Spinal cord (tissue), 10 donors: ENCODE data around the gene PCSK7. TPM values are rescaled to one million over a fixed set of nuclear protein-coding genes. Genes with fewer than 3 reads are reported as not detected.
"Not testable (repeated sequence)": the region's sequence is repeated elsewhere in the genome, so short reads cannot be mapped to it uniquely, and the experiment has no call there.

ENCODE experiments used
- DNase-seq, 6 donors: peaks; one replicate each; pipeline versions ENCODE4 v3.0.0 to v3.0.0-alpha.2; 2013 to 2015; ENCODE audit warnings: low spot score in 6 of 6, low read depth in 4 of 6
- H3K27ac ChIP-seq: one replicate; pipeline ENCODE4 v1.5.1; 2013; ENCODE audit warnings: low read depth, low read length, control low read depth
- H3K27me3 ChIP-seq: one replicate; pipeline ENCODE4 v1.6.1; 2013; ENCODE audit warnings: low read length; ENCODE audit not compliant: control insufficient read depth, insufficient read depth
- H3K36me3 ChIP-seq: one replicate; pipeline ENCODE4 v1.6.1; 2013; ENCODE audit warnings: low read length; ENCODE audit not compliant: control insufficient read depth, insufficient read depth
- H3K4me1 ChIP-seq: one replicate; pipeline ENCODE4 v1.6.1; 2013; ENCODE audit warnings: low read length; ENCODE audit not compliant: control insufficient read depth, insufficient read depth
- H3K4me3 ChIP-seq: one replicate; pipeline ENCODE4 v1.5.1; 2013; ENCODE audit warnings: low read depth, low read length, control low read depth
- H3K9me3 ChIP-seq: one replicate; pipeline ENCODE4 v1.6.1; 2013; ENCODE audit warnings: low read length; ENCODE audit not compliant: control insufficient read depth, insufficient read depth
- WGBS: methylation state at CpG from one replicate; pipeline ENCODE4 v1.1.5; 2013; ENCODE audit warnings: missing lambda C conversion rate; ENCODE audit not compliant: insufficient coverage; 5-methylcytosine and 5-hydroxymethylcytosine counted together
- polyA plus RNA-seq, 2 donors: library from polyadenylated mRNA; unstranded; fragments of 120-200 nt; gene quantifications; one replicate each; pipeline ENCODE4 v1.2.1, GENCODE V29; 2013; ENCODE audit not compliant: insufficient read length in 2 of 2
- total RNA-seq, 2 donors: library from RNA; depleted of rRNA in 1 of 2; stranded (reverse); fragments of 120-200 nt in 1 of 2; fragments of >200 nt in 1 of 2; gene quantifications; one replicate each; pipeline versions ENCODE4 v1.2.3 to v1.2.4, GENCODE V29; 2013 to 2014
- donor health status: healthy.

PCSK7 gene
- total and polyA plus RNA-seq, 4 donors = 24.8 to 59.6 (median 32.7) TPM

DNA sequence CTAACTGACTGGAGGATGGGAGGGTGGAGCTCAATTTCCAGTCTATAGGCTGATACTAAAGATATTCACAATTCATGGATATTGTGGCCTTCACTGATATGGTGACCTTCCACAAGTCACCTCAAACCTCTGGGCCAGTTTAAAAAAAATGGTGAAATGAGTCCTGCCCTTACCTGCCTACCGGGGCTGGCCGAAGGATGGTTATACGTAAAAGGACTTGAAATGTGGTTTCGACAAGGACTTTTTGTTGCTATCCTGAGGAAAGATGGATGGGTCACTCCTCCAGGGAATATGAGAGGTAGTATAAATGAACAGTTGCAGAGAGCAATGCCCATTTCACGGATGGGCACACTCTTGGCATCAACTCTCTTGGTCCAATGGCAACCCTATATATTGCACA is 24.4 kb downstream of the PCSK7 start:
- peaks cover 32% of the 10 kb centered on the region for H3K36me3 ChIP-seq
- H3K4me3 ChIP-seq, H3K27me3 ChIP-seq, H3K27ac ChIP-seq, H3K9me3 ChIP-seq, DNase-seq: not testable (repeated sequence)
- 88% methylated on average over 4 of the region's 5 CpGs for WGBS
- peaks cover 20% of the 10 kb centered on the region for H3K4me1 ChIP-seq

DNA sequence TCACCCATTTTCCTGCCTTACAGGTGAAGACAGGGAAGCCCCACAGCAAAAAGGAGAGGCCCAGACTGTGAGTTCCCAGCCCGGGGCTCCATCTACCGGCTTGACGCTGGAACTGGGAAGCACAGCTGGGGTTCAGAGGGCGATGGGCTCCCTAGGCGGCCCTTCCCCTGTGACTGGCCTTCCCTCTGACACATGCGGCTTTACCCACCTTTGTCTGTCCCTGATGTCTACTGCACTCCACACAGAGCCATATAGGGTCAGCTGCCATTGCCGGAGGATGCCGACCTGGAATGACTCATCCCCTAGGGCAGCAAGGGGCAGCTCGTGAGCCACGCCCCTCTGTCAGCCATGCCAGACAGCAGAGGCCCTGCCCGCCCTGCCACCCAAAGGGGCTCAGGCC is 25.0 kb downstream of the PCSK7 start:
- no CpG with 5 or more reads among the region's 11 CpGs for WGBS
- not testable (repeated sequence) for DNase-seq, H3K27ac ChIP-seq, H3K9me3 ChIP-seq, H3K4me3 ChIP-seq, H3K27me3 ChIP-seq
- H3K4me1 ChIP-seq = peaks cover 26% of the 10 kb centered on the region
- H3K36me3 ChIP-seq = peaks cover 36% of the 10 kb centered on the region

DNA sequence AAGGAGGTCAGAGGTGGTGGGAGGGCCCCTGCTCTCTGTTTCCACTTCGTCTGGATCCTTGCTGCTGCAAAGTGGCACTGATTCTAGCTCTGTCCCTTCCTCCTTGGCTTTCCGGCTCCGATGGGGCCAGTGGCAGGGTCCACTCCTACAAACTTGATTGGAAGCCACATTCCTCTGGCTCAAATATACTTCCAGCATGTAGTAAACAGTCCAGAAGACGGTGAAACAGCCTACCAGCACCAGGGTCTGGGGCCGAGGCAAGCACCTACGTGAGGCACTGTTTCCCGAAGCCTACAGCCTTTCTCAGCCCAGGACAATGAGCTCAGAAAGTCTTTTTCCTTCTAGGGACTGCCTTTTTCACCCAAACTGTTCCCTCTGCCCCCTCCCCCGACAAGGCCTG is 25.8 kb downstream of the PCSK7 start:
- Histone ChIP-seq H3K4me1 (peaks cover 31% of the 10 kb centered on the region), H3K36me3 (peaks cover 39% of the 10 kb centered on the region)
- H3K4me3 ChIP-seq, H3K9me3 ChIP-seq, H3K27ac ChIP-seq, DNase-seq, H3K27me3 ChIP-seq: not testable (repeated sequence)
- WGBS = 94% methylated on average over 5 of the region's 8 CpGs

DNA sequence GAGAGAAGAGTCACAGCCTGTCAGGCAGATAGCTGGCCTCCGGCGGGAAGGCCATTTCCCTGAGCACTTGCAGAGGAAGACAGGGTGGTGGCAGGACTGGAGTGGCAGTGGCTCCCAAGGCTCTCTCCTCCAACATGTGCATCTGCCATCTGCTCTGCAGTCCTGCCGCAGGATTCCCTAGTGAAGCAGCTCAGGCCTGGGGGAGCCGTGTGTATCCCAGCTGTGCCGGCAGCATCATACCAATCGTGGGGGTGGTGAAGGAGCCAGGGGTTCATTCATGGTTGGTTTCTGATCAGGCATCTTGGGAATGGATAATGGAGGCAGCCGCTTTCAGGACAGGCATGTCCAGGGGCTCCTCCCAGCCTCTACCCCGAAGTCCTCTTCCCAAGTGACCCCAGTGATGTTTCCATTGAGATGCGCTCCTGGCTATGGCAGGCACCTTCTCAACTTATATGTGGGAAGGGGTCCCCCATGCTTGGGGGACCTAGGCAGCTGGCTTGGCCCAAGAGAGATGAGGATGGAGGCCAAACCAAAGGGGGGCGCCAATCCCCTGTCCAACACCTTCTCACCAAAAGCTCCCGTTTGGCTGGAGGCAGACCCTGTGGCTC is 26.6 kb downstream of the PCSK7 start:
- Histone ChIP-seq H3K4me1 (peaks cover 31% of the 10 kb centered on the region), H3K27ac (peak overlapping the region; percentile 25), H3K4me3 (no peak overlapping the region), H3K9me3 (no peaks in the 10 kb centered on the region), H3K27me3 (no peaks in the 10 kb centered on the region), H3K36me3 (peaks cover 32% of the 10 kb centered on the region)
- no peak for DNase-seq
- WGBS = 92% methylated on average over 5 of the region's 11 CpGs

DNA sequence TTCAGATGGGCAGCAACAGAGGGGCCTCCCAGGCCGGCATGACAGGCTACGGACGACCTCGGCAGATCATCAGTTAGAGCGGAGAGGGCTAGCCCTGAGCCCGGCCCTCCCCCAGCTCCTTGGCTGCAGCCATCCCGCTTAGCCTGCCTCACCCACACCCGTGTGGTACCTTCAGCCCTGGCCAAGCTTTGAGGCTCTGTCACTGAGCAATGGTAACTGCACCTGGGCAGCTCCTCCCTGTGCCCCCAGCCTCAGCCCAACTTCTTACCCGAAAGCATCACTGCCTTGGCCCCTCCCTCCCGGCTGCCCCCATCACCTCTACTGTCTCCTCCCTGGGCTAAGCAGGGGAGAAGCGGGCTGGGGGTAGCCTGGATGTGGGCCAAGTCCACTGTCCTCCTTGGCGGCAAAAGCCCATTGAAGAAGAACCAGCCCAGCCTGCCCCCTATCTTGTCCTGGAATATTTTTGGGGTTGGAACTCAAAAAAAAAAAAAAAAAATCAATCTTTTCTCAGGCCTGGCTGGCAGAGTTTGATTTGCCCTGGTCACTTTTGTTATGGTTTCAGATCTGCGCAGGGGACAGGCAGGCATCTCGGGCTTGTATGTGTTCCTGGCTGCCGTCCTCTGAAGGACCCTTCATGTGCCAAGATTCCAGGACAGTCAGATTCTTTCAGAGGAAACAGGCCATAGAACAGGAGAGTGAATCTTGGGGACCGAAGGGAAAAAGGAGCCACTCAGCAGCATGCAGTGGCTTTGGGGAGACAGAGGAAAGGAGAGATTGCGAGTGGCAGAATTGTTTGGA is 27.4 kb downstream of the PCSK7 start:
- Histone ChIP-seq H3K36me3 (peaks cover 32% of the 10 kb centered on the region), H3K27me3 (no peaks in the 10 kb centered on the region), H3K4me1 (peaks cover 35% of the 10 kb centered on the region), H3K27ac (no peak overlapping the region), H3K4me3 (no peak overlapping the region), H3K9me3 (no peaks in the 10 kb centered on the region)
- WGBS = 71% methylated on average over 13 of the region's 17 CpGs
- DNase-seq = no peak

DNA sequence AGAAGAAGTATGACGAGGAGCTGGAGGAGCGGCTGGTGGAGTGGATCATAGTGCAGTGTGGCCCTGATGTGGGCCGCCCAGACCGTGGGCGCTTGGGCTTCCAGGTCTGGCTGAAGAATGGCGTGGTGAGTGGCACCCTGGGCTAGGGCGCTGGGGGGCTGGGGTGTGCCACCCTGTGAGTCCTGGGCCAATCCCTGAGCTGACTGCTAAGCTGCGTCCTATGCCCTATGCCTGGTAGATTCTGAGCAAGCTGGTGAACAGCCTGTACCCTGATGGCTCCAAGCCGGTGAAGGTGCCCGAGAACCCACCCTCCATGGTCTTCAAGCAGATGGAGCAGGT is 28.8 kb downstream of the PCSK7 start:
- Histone ChIP-seq H3K9me3 (no peaks in the 10 kb centered on the region), H3K27me3 (no peaks in the 10 kb centered on the region), H3K36me3 (peaks cover 32% of the 10 kb centered on the region), H3K27ac (no peak overlapping the region), H3K4me3 (no peak overlapping the region), H3K4me1 (peaks cover 48% of the 10 kb centered on the region)
- WGBS = 97% methylated on average over 10 of the region's 10 CpGs
- DNase-seq = no peak

DNA sequence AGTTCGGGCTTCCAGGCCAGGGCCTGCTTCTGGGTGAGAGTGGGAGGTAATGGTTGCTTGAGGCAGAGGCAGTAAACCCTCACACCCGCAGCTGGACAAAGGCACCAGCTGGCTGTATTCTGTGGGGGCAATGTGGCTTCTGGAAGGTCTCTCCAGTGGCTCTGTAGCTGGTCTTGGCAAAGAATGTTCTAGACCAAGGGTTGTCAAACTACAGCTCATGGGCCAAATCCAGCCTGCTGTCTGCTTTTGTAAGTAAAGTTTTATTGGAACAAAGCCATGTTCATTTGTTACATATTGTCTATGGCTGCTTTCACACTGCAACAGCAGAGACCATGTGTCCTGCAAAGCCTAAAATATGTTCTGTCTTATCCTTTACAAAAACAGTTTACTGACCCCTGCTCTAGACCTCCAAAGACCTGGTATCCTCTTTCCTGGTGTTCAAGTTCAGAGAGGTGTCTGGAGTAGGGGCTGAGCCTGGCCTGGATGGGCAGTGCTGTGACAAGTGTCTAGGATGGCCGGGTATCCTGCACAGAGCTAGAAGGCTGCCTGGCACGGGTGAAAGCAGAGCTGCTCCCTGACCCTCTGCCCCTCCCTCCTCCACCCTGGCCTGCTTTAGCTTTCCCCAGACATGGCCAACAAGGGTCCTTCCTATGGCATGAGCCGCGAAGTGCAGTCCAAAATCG is 29.3 kb downstream of the PCSK7 start:
- Histone ChIP-seq H3K27me3 (no peaks in the 10 kb centered on the region), H3K36me3 (peaks cover 37% of the 10 kb centered on the region), H3K27ac (no peak overlapping the region), H3K4me1 (peaks cover 48% of the 10 kb centered on the region), H3K4me3 (no peak overlapping the region), H3K9me3 (no peaks in the 10 kb centered on the region)
- 83% methylated on average over 7 of the region's 7 CpGs for WGBS
- DNase-seq = no peak

DNA sequence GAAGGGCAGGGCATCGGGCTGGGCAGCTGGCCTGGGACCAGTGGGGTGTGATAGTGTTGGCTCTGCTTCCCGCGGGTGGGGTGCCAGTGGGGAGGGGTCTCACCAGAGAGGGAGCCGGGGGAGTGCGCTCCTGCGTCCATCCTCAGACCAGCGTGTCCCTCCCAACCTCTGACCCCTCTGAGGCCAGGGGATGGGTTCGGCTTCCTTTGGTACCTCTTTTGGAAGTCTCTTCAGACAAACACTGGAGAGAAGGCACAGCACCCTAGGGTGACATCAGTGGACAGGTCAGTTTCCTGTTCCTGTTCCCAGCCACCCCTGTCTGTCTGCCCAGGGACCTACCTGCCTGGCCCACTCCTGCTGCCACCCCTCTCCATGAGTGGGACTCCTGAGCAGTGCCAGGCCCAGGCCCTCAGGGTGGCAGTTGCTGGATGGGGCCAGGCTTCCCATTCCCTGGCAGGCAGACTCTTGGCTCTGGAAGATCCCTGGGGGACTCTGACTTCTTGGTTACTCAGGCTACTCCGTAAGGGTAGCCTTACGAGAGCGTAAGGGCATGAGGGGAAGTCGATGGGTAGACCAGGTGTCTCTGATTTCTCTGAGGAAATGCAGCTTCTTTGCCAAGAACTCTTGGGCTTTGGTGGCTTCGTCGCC is 30.1 kb downstream of the PCSK7 start:
- Histone ChIP-seq H3K27me3 (no peaks in the 10 kb centered on the region), H3K4me3 (no peak overlapping the region), H3K4me1 (peaks cover 48% of the 10 kb centered on the region), H3K9me3 (no peaks in the 10 kb centered on the region), H3K36me3 (peaks cover 43% of the 10 kb centered on the region), H3K27ac (no peak overlapping the region)
- DNase-seq = no peak
- 76% methylated on average over 13 of the region's 14 CpGs for WGBS

DNA sequence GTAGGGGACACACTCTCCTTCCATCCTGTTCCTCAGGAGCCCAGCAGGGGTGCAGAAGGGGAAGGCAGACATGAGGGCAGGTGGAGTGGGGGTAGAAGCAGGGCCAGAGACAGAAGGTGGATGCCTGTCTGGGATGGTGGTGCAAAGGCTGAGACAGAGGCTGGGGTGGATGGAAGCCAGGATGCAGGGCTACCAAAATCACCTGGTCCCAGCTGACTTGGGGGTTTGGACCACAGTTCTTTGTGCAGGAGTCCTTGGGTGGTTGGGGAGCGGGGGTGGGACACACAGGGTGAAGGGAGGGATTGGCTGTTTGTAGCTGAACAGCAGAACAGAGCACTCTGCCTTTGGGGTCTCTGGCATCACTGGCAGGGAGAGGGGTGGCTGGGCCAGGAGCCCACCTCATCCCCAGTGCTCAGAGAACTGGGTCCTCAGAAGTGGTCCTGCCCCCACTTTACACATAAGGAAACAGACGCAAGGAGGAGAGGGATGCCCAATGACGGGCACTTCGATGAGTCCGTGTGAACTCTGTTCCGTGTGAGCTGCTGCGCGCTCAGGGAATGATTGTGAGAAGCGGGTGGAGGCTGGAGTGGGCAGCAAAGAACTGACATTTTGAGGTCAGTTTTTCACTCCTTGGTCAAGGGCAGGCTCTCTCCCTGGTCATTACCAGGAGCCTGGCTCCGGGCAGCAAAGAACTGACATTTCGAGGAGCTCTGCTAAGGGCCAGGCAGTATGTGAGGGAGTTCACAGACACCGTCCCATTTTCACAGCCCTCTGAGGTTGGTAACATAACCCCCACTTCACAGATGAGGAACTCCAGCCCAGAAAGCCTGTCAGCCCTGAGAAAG is 30.8 kb downstream of the PCSK7 start:
- H3K36me3 ChIP-seq = peaks cover 51% of the 10 kb centered on the region
- H3K27ac ChIP-seq = no peak overlapping the region
- peak overlapping the region; percentile 28 for H3K4me3 ChIP-seq
- no peaks in the 10 kb centered on the region for H3K9me3 ChIP-seq
- WGBS = 80% methylated on average over 11 of the region's 12 CpGs
- DNase-seq = no peak
- H3K4me1 ChIP-seq = peaks cover 48% of the 10 kb centered on the region
- H3K27me3 ChIP-seq = no peaks in the 10 kb centered on the region
